Fibroblast of mammary gland (primary cell): ENCODE results near the gene STX12.

ENCODE experiments used
- DNase-seq: peaks from one replicate; pipeline ENCODE4 v3.0.0-alpha.2; 2010; ENCODE audit warnings: low read depth
- H3K4me3 ChIP-seq: 2 replicates; pipeline ENCODE4 v1.5.1; 2011; ENCODE audit warnings: low read depth, mild to moderate bottlenecking, low read length, moderate library complexity; ENCODE audit not compliant: control insufficient read depth
- CTCF ChIP-seq: conservative IDR thresholded peaks from 2 replicates; pipeline ENCODE4 v1.5.1; 2011; ENCODE audit warnings: low read depth, low read length, inconsistent platforms; ENCODE audit not compliant: control insufficient read depth, insufficient read depth

STX12 gene

GRCh38 chr1:27830621-27831440 lies 57.8 kb downstream of the STX12 start, which contains the start of gene PPP1R8:
TSS of gene PPP1R8 (plus strand) at chr1:27830782. CDS start at chr1:27830836, 54 bp downstream.
- peak within 1 kb of the TSS; percentile 96 for H3K4me3 ChIP-seq
- no peak for TF ChIP-seq CTCF

GRCh38 chr1:27831568-27832410 lies 58.8 kb downstream of the STX12 start:
- peak overlapping the region; percentile 96 for H3K4me3 ChIP-seq
- no peak for TF ChIP-seq CTCF
- peak; percentile 21 for DNase-seq

More at GRCh38 chr1:27830621-27831440, 57.8 kb downstream of the STX12 start, which contains the start of gene PPP1R8:
- peak; percentile 95 for DNase-seq

GRCh38 chr1:27832762-27833161 lies 59.7 kb downstream of the STX12 start:
- DNase-seq: peak; percentile 72
- no peak overlapping the region for H3K4me3 ChIP-seq
- TF ChIP-seq CTCF: no peak

- no peak overlapping the region for H3K4me3 ChIP-seq
- DNase-seq: no peak
- no peak for TF ChIP-seq CTCF
Measured at GRCh38 chr1:27833470-27833869, 60.5 kb downstream of the STX12 start.

GRCh38 chr1:27835046-27835445 lies 62.0 kb downstream of the STX12 start:
- H3K4me3 ChIP-seq: no peak overlapping the region
- TF ChIP-seq CTCF: no peak
- DNase-seq: no peak

- DNase-seq: no peak
Measured at GRCh38 chr1:27835501-27835900, 62.5 kb downstream of the STX12 start.

More at GRCh38 chr1:27835501-27835900, 62.5 kb downstream of the STX12 start:
- TF ChIP-seq CTCF: no peak
- H3K4me3 ChIP-seq: no peak overlapping the region
